Fibroblast of upper back skin (primary cell): ENCODE results near the gene CUL4A.
"Not testable (repeated sequence)": the region's sequence is repeated elsewhere in the genome, so short reads cannot be mapped to it uniquely, and the experiment has no call there.

Experiments used
- DNase-seq: peaks from one replicate; pipeline ENCODE4 v3.0.0-alpha.2; 2013

Gene CUL4A

DNA sequence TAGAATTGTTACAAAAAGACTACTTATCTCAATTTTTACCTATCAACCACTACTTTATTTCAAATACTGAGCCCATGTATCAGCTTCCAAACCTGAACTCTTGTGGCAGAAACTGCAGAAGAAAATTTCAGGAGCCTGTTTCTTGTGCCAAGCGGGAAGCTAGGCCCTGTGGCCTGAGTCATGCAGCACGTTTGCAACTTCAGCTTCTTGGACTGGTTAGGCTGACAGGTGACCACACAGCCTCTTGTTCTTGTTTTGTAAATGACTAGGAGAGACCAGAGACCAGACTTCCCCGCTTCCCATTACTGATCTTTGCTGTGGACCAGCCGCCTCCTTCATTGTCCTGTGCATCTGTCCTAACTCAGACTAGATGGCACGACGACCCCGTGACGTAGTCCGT lies 84.3 kb downstream of the CUL4A start:
- DNase-seq, result no peak

DNA sequence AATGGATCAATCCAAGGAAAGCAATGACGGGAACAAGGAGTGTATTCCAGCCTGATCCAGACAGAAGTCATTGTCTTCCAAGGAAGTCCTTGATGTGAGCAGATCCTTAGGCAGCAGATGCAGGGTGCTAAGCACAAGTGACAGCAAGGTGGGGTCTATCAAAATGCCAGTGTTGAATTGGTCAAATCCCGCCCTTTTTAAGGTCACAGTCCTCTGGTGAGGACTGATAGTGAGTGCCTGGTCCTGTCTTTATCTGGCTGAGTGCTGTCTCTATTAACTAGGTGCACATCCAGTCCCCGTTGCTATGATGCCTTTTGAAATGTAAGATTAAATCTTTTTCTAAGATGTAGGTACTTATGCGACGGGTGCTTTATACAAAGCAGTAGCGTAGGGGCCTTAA lies 86.4 kb downstream of the CUL4A start:
- no peak for DNase-seq

DNA sequence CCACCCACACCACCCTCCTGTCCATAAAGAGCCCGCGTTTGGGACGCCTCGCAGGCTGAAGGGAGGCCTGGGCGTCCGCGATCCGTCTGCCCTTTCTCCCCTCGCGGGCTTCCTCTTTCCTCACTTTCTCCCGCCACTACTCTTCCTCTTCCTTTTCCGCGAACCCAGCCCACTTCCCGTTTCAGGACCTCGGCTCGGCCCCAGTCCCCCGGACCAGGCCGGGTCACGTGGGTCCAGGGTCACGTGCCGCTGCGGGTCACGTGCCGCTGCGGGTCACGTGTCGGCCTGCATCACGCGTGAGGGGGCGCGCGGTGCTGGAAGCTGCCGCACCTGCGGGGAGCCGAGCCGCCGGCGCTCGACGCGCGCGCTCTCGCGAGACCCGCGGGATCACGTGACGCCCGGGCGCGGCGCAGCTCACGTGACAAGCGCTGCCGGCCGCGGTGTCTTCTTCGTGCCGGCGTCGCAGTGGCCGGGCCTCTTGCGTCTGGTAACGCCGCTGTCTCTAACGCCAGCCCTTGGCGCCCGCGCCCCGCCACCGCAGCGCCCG lies 87.5 kb downstream of the CUL4A start, which contains the start of gene LAMP1:
LAMP1 (plus strand) TSS at position 417 of the 547 bp plus-strand sequence. CDS start 196 bp downstream, outside the sequence.
- peak; percentile 97 for DNase-seq

DNA sequence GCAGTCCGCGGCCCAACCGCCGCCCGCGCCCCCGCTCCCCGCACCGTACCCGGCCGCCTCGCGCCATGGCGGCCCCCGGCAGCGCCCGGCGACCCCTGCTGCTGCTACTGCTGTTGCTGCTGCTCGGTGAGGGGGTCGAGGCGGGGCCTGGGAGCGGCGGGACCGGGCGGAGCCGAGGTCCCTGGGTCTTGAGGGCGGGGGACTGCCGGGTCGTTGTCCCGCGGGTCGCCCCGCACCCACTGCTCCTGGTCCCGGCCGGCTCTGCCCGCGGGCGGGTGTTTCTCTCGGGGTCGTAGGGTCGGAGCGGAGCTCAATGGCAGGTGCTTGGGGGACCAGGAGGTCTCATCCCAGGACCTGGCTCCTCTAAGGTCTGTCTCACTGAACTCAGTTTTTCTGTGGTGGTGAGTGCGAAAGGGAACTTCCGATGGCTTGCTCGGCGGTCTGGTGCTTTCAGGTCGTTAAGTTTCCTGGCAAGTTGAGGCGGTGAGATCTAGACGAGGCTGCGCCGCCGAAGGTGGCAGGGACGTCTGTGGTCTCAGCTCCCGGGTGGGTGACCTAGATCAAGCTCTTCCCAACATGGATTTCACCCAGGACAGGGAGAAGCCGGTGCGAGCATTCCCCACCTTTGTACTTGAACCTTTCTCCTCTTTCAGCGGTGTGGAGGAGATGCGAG lies 88.1 kb downstream of the CUL4A start:
- DNase-seq, result no peak

DNA sequence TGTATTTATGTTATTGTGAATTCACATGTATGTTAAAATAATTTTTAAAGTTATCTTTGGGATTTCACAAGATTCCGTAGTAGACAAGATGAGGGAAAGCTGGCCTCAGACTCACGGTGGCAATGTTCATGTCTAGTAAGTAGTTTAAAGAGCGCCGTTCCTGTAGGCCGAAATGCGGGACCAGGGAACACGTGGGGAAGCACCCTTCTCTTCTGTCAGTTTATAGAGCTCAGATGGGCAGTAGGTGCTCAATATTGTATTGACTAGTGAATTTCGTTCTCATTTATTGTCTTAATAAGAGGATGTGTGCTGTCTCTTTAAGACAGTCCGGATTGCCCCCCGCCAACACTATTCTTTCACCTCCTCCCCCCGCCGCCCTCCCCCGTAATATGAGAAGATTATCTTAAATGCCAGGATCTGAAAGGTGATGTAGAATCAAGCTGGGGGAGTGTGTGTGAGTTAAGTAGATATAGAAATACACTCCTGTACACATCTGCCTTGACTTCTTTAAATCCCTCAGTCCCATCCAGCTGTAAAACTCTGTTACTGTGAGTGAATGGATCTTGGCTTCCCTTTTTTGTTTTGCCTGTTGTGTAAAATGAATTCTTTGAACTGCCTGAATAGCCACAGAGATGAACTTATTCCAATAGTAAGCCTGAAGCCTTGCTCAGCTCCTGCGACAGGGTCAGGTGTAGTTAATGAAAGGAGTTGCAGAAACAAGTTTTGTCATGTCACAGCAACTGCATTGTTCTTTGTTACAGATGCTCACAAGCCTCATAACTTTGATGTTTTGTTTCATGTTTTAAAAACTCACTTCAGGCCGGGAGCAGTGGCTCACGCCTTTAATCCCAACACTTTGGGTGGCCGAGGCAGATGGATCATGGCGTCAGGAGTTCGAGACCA lies 88.9 kb downstream of the CUL4A start:
- DNase-seq, result no peak

DNA sequence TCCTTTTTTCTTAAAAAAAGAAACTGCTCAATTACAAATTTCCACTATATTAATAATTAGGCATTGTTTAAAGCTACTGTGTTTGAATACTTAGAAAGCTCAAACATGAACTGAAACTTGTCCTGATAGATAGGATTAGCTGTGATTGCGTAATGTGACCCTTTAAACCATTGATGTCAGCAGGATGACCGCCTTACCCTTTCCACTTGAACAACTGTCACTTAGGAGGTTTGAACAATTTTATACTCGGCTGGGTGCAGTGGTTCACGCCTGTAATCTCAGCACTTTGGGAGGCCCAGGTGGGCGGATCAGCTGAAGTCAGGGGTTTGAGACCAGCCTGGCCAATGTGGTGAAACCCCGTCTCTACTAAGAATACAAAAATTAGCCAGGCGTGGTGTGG lies 90.5 kb downstream of the CUL4A start:
- no peak for DNase-seq

DNA sequence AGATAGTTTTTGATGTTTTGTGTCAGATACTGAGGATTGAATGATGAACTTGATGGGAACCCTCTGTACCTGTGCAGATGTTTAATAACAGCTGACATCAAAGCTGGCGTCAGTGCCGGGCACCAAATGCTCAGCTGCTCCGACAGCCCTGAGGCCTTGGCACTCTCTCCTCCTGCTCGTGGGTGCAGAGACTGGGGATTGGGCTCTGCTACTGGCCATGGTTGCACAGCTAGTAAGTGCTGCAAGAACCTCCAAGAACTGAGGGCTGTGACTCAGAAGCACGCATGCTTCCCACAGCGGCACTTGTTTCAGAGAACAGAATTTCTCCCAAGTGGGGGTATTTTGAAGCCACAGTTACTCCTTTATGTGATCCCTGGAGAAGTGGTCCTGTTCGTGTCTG lies 93.6 kb downstream of the CUL4A start:
- no peak for DNase-seq

DNA sequence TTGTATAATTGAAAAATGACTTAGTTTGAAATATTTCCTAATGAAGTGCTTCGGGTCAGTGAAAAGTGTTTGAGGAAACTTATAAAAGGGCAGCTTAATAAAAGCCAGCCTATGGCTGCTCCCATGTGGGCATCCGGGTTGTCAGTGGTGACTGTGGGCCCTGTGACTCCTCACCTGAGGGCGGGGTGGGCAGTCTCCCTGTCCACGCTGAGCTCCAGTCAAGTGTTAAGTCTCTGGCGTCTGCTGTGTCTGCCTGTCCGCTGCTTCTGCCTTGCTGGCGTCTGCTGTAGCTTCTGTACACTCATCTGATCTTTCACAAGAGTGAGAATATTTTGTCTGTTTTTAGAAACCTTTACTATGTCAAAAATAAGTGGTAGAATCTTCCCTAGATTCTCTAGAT lies 94.7 kb downstream of the CUL4A start:
- DNase-seq, result no peak

DNA sequence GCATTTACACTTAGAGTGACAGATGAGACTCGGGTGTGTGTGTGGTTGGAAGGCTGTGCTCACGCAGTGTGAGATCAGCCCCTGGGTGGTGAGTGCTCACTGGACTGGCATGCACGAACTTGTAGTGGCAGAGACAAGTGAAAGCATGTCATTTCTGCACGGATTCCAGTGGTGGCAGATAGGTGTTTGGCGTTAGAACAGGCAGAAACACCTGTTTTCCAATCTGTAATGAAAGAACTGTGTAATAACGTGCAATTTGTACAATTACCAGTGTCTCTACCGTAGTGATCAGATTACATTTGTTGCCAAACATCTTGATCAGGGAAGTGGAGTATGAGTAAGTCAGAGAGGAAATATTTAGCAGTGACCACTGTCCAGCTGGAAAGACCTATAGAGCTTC lies 95.8 kb downstream of the CUL4A start:
- DNase-seq, result no peak

DNA sequence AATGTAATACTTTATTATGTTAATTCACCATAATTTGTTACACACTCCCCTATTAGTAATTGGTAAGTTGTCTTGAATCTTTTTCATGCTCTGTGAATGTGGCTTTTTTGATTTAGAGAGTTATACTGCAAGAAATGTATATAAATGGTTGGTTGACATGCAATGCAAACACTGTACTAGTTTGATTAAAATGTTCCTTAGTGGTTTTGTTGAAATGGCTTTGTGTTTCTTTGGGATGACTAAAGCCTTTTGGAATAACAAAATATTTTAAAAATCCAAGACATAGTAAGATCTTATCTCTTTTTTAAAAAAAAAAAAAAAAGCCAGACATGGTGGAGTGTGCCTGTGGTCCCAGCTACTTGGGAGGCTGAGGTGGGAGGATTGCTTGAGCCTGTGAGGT lies 98.1 kb downstream of the CUL4A start:
- no peak for DNase-seq

DNA sequence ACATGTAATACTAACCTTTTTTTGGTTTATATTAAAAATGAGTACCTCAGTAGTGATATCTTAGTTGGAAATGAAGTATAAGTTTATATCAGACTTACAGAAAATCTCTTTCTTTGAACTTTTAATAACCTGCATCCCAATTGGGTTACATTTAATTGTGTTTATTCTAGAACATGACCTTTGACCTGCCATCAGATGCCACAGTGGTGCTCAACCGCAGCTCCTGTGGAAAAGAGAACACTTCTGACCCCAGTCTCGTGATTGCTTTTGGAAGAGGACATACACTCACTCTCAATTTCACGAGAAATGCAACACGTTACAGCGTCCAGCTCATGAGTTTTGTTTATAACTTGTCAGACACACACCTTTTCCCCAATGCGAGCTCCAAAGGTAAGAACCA lies 100.1 kb downstream of the CUL4A start:
- no peak for DNase-seq

DNA sequence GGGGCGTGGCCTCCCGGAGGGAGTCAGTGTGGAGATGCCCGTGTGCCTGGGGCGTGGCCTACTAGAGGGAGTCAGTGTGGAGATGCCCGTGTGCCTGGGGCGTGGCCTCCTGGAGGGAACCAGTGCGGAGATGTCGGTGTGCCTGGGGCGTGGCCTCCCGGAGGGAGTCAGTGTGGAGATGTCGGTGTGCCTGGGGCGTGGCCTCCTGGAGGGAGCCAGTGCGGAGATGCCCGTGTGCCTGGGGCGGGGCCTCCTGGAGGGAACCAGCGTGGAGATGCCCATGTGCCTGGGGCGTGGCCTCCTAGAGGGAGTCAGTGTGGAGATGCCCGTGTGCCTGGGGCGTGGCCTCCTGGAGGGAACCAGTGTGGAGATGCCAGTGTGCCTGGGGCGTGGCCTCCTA lies 104.7 kb downstream of the CUL4A start:
- not testable (repeated sequence) for DNase-seq

DNA sequence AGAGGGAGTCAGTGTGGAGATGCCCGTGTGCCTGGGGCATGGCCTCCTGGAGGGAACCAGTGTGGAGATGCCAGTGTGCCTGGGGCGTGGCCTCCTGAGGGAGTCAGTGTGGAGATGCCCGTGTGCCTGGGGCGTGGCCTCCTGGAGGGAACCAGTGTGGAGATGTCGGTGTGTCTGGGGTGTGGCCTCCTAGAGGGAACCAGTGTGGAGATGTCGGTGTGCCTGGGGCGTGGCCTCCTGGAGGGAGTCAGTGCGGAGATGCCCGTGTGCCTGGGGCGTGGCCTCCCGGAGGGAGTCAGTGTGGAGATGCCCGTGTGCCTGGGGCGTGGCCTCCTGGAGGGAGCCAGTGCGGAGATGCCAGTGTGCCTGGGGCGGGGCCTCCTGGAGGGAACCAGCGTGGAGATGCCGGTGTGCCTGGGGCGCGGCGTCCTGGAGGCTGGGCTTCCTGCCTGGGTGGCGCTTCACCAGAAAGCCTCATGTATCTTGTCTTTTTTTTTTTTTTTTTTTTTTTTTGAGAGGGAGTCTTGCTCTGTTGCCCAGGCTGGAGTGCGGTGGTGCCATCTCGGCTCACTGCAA lies 105.6 kb downstream of the CUL4A start:
- not testable (repeated sequence) for DNase-seq

DNA sequence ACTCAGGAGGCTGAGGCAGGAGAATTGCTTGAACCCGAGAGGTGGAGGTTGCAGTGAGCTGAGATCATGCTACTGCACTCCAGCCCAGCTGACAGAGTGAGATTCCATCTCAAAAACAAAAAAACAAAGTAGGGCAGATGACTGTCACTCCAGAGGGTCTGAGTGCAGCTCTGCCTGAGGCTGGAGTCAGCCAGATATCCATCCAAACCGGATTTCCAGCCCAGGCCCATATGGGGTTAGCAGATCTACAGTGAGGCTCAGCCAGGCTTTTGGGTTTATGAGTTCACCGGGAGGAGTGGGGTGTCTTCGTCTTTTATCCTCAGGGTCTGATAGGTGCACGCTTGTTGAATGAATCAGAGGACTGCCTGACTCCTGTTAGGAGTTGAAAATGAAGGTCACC lies 106.6 kb downstream of the CUL4A start:
- no peak for DNase-seq
